Neural progenitor cell (in vitro differentiated cells): ENCODE data around the gene GLYATL1. TPM values are rescaled to one million over a fixed set of nuclear protein-coding genes. Genes with fewer than 3 reads are reported as not detected.

ENCODE experiments used
- DNase-seq: peaks from one replicate; pipeline ENCODE4 v3.0.0-alpha.2; 2016; ENCODE audit warnings: low spot score
- H2AFZ ChIP-seq: fragments of 200-600 bp; sonication (generic); replicated peaks from 2 replicates; pipeline ENCODE4 v1.6.1; 2016; ENCODE audit warnings: antibody characterized with exemption
- H3F3A ChIP-seq: fragments of 200-600 bp; sonication (generic); 2 replicates; pipeline ENCODE4 v1.6.1; 2016; ENCODE audit warnings: antibody characterized with exemption, low read depth
- H3K27ac ChIP-seq: fragments of 200-600 bp; sonication (generic); 2 replicates; pipeline ENCODE4 v1.5.1; 2016; ENCODE audit warnings: mild to moderate bottlenecking
- H3K27me3 ChIP-seq: fragments of 200-600 bp; sonication (generic); 2 replicates; pipeline ENCODE4 v1.6.1; 2016; ENCODE audit warnings: mild to moderate bottlenecking, moderate library complexity
- H3K36me3 ChIP-seq: fragments of 200-600 bp; sonication (generic); 2 replicates; pipeline ENCODE4 v1.5.1; 2016
- H3K4me1 ChIP-seq: fragments of 200-600 bp; sonication (generic); 2 replicates; pipeline ENCODE4 v1.6.1; 2016; ENCODE audit warnings: mixed run types
- H3K4me2 ChIP-seq: fragments of 200-600 bp; sonication (generic); 2 replicates; pipeline ENCODE4 v1.6.1; 2016
- H3K4me3 ChIP-seq: fragments of 200-600 bp; sonication (generic); 2 replicates; pipeline ENCODE4 v1.5.1; 2016
- H3K79me2 ChIP-seq: fragments of 200-600 bp; sonication (generic); 2 replicates; pipeline ENCODE4 v1.6.1; 2016; ENCODE audit warnings: low read depth
- H3K9ac ChIP-seq: fragments of 200-600 bp; sonication (generic); 2 replicates; pipeline ENCODE4 v1.6.1; 2016
- H3K9me3 ChIP-seq: fragments of 200-600 bp; sonication (generic); 2 replicates; pipeline ENCODE4 v1.5.1; 2016; ENCODE audit warnings: low read depth
- H4K20me1 ChIP-seq: fragments of 200-600 bp; sonication (generic); 2 replicates; pipeline ENCODE4 v1.6.1; 2016; ENCODE audit warnings: low read depth
- H3K27ac Mint-ChIP-seq: 3 replicates; pipeline ENCODE4 v1.8.0; 2021; ENCODE audit warnings: mixed read lengths
- H3K27me3 Mint-ChIP-seq: 2 replicates; pipeline ENCODE4 v1.8.0; 2022; ENCODE audit warnings: low read depth, mild to moderate bottlenecking, inconsistent platforms, moderate library complexity, mixed read lengths; ENCODE audit not compliant: insufficient read depth
- H3K36me3 Mint-ChIP-seq: 3 replicates; pipeline ENCODE4 v1.8.0; 2021; ENCODE audit warnings: mixed read lengths
- H3K4me1 Mint-ChIP-seq: 3 replicates; pipeline ENCODE4 v1.8.0; 2021; ENCODE audit warnings: mixed read lengths
- H3K4me3 Mint-ChIP-seq: 3 replicates; pipeline ENCODE4 v1.8.0; 2021; ENCODE audit warnings: mild to moderate bottlenecking, moderate library complexity, mixed read lengths
- H3K9me3 Mint-ChIP-seq: 3 replicates; pipeline ENCODE4 v1.8.0; 2020; ENCODE audit warnings: mixed read lengths
- EZH2 ChIP-seq: fragments of 200-600 bp; sonication (generic); IDR thresholded peaks from 2 replicates; pipeline ENCODE4 v1.6.1; 2017; ENCODE audit warnings: antibody characterized with exemption, mild to moderate bottlenecking, moderate library complexity
- EZH2phosphoT487 ChIP-seq: fragments of 200-600 bp; sonication (generic); IDR thresholded peaks from 2 replicates; pipeline ENCODE4 v1.6.1; 2017; ENCODE audit warnings: antibody characterized with exemption
- total RNA-seq: library from RNA; depleted of rRNA; stranded (reverse); fragments of >200 nt; gene quantifications from 2 replicates; pipeline ENCODE4 v1.2.3, GENCODE V29; 2015; ENCODE audit warnings: low replicate concordance
- TF ChIP-seq, protein P1 (sequence below): fragments of 200-600 bp; sonication (generic); IDR thresholded peaks from 2 replicates; pipeline ENCODE4 v1.5.1; 2017; ENCODE audit warnings: antibody characterized with exemption, mild to moderate bottlenecking

The GLYATL1 gene
- total RNA-seq, 1 donor from 2014 or later, result 9.1 TPM

- Histone ChIP-seq H3K27ac (no peak overlapping the region), H2AFZ (peak overlapping the region; percentile 77), H3K4me3 (peak overlapping the region; percentile 53), H3K79me2 (peaks cover 14% of the 10 kb centered on the region), H3K9ac (no peak overlapping the region), H3K9me3 (no peaks in the 10 kb centered on the region), H3K4me2 (peak overlapping the region; percentile 75), H3K36me3 (no peaks in the 10 kb centered on the region), H3K4me1 (peaks cover 17% of the 10 kb centered on the region), H3F3A (peaks cover 26% of the 10 kb centered on the region), H4K20me1 (no peaks in the 10 kb centered on the region), H3K27me3 (peaks cover 38% of the 10 kb centered on the region)
- Mint-ChIP-seq H3K9me3 (no peaks in the 10 kb centered on the region), H3K27ac (peak overlapping the region; percentile 4), H3K27me3 (peaks cover 2% of the 10 kb centered on the region), H3K36me3 (peaks cover 17% of the 10 kb centered on the region), H3K4me1 (peaks cover 25% of the 10 kb centered on the region), H3K4me3 (peak overlapping the region; percentile 85)
- DNase-seq, result peak; percentile 92
- TF ChIP-seq EZH2 (no peak), EZH2phosphoT487 (no peak)
- TF ChIP-seq, protein P1, sequence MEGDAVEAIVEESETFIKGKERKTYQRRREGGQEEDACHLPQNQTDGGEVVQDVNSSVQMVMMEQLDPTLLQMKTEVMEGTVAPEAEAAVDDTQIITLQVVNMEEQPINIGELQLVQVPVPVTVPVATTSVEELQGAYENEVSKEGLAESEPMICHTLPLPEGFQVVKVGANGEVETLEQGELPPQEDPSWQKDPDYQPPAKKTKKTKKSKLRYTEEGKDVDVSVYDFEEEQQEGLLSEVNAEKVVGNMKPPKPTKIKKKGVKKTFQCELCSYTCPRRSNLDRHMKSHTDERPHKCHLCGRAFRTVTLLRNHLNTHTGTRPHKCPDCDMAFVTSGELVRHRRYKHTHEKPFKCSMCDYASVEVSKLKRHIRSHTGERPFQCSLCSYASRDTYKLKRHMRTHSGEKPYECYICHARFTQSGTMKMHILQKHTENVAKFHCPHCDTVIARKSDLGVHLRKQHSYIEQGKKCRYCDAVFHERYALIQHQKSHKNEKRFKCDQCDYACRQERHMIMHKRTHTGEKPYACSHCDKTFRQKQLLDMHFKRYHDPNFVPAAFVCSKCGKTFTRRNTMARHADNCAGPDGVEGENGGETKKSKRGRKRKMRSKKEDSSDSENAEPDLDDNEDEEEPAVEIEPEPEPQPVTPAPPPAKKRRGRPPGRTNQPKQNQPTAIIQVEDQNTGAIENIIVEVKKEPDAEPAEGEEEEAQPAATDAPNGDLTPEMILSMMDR, result peak; percentile 46
These were observed 33.4 kb upstream of the GLYATL1 start for GRCh38 chr11:58905721-58906547.

- Mint-ChIP-seq H3K27ac (no peak overlapping the region), H3K27me3 (peaks cover 2% of the 10 kb centered on the region), H3K4me1 (peaks cover 21% of the 10 kb centered on the region), H3K9me3 (no peaks in the 10 kb centered on the region), H3K36me3 (peaks cover 2% of the 10 kb centered on the region), H3K4me3 (no peak overlapping the region)
- Histone ChIP-seq H2AFZ (no peak overlapping the region), H3K9me3 (no peaks in the 10 kb centered on the region), H3K36me3 (no peaks in the 10 kb centered on the region), H4K20me1 (no peaks in the 10 kb centered on the region), H3K9ac (no peak overlapping the region), H3K79me2 (peaks cover 14% of the 10 kb centered on the region), H3K4me3 (no peak overlapping the region), H3K4me2 (no peak overlapping the region), H3K27ac (no peak overlapping the region), H3F3A (peaks cover 20% of the 10 kb centered on the region), H3K4me1 (peaks cover 11% of the 10 kb centered on the region), H3K27me3 (peaks cover 47% of the 10 kb centered on the region)
- TF ChIP-seq EZH2phosphoT487 (no peak), EZH2 (no peak)
- TF ChIP-seq, protein P1, result no peak
- DNase-seq, result no peak
These were observed 31.5 kb upstream of the GLYATL1 start for GRCh38 chr11:58907780-58908179.

DNA sequence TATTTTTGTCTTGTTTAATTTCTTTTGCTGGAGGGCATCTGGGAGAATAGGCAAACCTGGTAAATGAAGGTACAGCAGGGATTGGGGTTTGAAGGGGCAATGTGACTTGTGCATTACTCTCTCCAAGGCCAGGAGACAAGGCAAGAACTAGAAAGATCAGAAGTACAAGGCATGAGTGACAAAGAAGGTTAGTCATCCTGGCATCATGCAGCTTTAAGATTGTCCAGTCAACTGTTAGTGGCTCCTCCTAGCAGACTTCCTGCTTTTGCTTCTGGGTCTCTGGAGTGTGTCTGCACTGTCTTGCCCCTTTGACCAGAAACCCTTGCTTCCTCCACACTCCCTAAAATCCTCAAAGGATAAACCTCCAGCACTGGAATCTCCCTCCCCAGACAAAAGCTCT, 27.2 kb upstream of the GLYATL1 start:
- peaks cover 34% of the 10 kb centered on the region for H3K27me3 ChIP-seq
- H2AFZ ChIP-seq, result no peak overlapping the region
- no peaks in the 10 kb centered on the region for H3K36me3 ChIP-seq
- H3K9me3 ChIP-seq, result no peaks in the 10 kb centered on the region
- no peaks in the 10 kb centered on the region for H4K20me1 ChIP-seq
- no peak overlapping the region for H3K4me3 Mint-ChIP-seq
- no peaks in the 10 kb centered on the region for H3K4me1 Mint-ChIP-seq
- peaks cover 2% of the 10 kb centered on the region for H3K27me3 Mint-ChIP-seq
- peaks cover 9% of the 10 kb centered on the region for H3K9me3 Mint-ChIP-seq
- no peak overlapping the region for H3K9ac ChIP-seq
- TF ChIP-seq EZH2 (no peak), EZH2phosphoT487 (no peak)
- TF ChIP-seq, protein P1, result no peak
- H3K4me2 ChIP-seq, result no peak overlapping the region
- no peak overlapping the region for H3K27ac Mint-ChIP-seq
- H3K27ac ChIP-seq, result no peak overlapping the region
- no peak overlapping the region for H3K4me3 ChIP-seq
- H3F3A ChIP-seq, result no peaks in the 10 kb centered on the region
- no peak for DNase-seq
- no peaks in the 10 kb centered on the region for H3K79me2 ChIP-seq
- H3K36me3 Mint-ChIP-seq, result no peaks in the 10 kb centered on the region
- no peaks in the 10 kb centered on the region for H3K4me1 ChIP-seq
